ENCODE measurements around the gene ADTRP. TPM values are rescaled to one million over a fixed set of nuclear protein-coding genes. Genes with fewer than 3 reads are reported as not detected.
A peak's percentile ranks its signal among the peaks of the same experiment; 100 is the strongest.

The ADTRP gene
- total RNA-seq, 1 experiment from 2014 or later: 0.58 TPM

- no peaks in the 10 kb centered on the region for H3K9me3 ChIP-seq (replicated peaks)
- peaks cover 50% of the 10 kb centered on the region for H3K4me1 ChIP-seq (replicated peaks)
- no peaks in the 10 kb centered on the region for H3K36me3 ChIP-seq
- H3K4me3 ChIP-seq: no peak overlapping the region
- H3K27ac ChIP-seq: peak overlapping the region; percentile 93
- DNase-seq (ENCODE audit: low read depth in 1 of 2, low spot score in 2 of 2): no peak
- H3K27me3 ChIP-seq (replicated peaks): no peaks in the 10 kb centered on the region
Observed at GRCh38 chr6:11766043-11766442, 12.6 kb downstream of the ADTRP start.

GRCh38 chr6:11764250-11764604, 14.4 kb downstream of the ADTRP start:
- peaks cover 33% of the 10 kb centered on the region for H3K4me1 ChIP-seq (replicated peaks)
- H3K27me3 ChIP-seq (replicated peaks): no peaks in the 10 kb centered on the region
- H3K36me3 ChIP-seq: no peaks in the 10 kb centered on the region
- H3K27ac ChIP-seq: no peak overlapping the region
- no peak overlapping the region for H3K4me3 ChIP-seq
- DNase-seq (ENCODE audit: low read depth in 1 of 2, low spot score in 2 of 2): no peak
- no peaks in the 10 kb centered on the region for H3K9me3 ChIP-seq (replicated peaks)

- H3K27ac ChIP-seq: no peak overlapping the region
- H3K4me3 ChIP-seq: no peak overlapping the region
- peaks cover 28% of the 10 kb centered on the region for H3K4me1 ChIP-seq (replicated peaks)
- H3K27me3 ChIP-seq (replicated peaks): no peaks in the 10 kb centered on the region
- no peaks in the 10 kb centered on the region for H3K36me3 ChIP-seq
- no peaks in the 10 kb centered on the region for H3K9me3 ChIP-seq (replicated peaks)
- no peak for DNase-seq (ENCODE audit: low read depth in 1 of 2, low spot score in 2 of 2)
Observed at GRCh38 chr6:11763460-11764249, 14.9 kb downstream of the ADTRP start.

GRCh38 chr6:11762794-11763459, 15.7 kb downstream of the ADTRP start:
- no peak overlapping the region for H3K4me3 ChIP-seq
- H3K36me3 ChIP-seq: no peaks in the 10 kb centered on the region
- H3K27me3 ChIP-seq (replicated peaks): no peaks in the 10 kb centered on the region
- H3K27ac ChIP-seq: no peak overlapping the region
- no peak for DNase-seq (ENCODE audit: low read depth in 1 of 2, low spot score in 2 of 2)
- H3K9me3 ChIP-seq (replicated peaks): no peaks in the 10 kb centered on the region; the same call in 1 of the 2 replicates
- H3K4me1 ChIP-seq (replicated peaks): peaks cover 25% of the 10 kb centered on the region

- Histone ChIP-seq H3K27me3 (replicated peaks) (no peaks in the 10 kb centered on the region), H3K9me3 (replicated peaks) (no peaks in the 10 kb centered on the region; the same call in 1 of the 2 replicates), H3K4me3 (no peak overlapping the region), H3K4me1 (replicated peaks) (peaks cover 16% of the 10 kb centered on the region), H3K36me3 (no peaks in the 10 kb centered on the region), H3K27ac (no peak overlapping the region)
- DNase-seq (ENCODE audit: low read depth in 1 of 2, low spot score in 2 of 2): no peak
Observed at GRCh38 chr6:11761744-11762620, 16.6 kb downstream of the ADTRP start.

GRCh38 chr6:11760015-11760473, 18.6 kb downstream of the ADTRP start:
- Histone ChIP-seq H3K4me1 (replicated peaks) (no peaks in the 10 kb centered on the region), H3K4me3 (no peak overlapping the region), H3K36me3 (no peaks in the 10 kb centered on the region), H3K9me3 (replicated peaks) (no peaks in the 10 kb centered on the region; the same call in 1 of the 2 replicates), H3K27me3 (replicated peaks) (no peaks in the 10 kb centered on the region), H3K27ac (no peak overlapping the region)
- no peak for DNase-seq (ENCODE audit: low read depth in 1 of 2, low spot score in 2 of 2)

- no peak overlapping the region for H3K4me3 ChIP-seq
Observed at GRCh38 chr6:11758878-11759277, 19.7 kb downstream of the ADTRP start.

GRCh38 chr6:11756726-11757125, 21.9 kb downstream of the ADTRP start:
- H3K27ac ChIP-seq: no peak overlapping the region
- DNase-seq (ENCODE audit: low read depth in 1 of 2, low spot score in 2 of 2): no peak
- H3K36me3 ChIP-seq: no peaks in the 10 kb centered on the region
- H3K9me3 ChIP-seq (replicated peaks): no peaks in the 10 kb centered on the region; the same call in 1 of the 2 replicates
- no peaks in the 10 kb centered on the region for H3K27me3 ChIP-seq (replicated peaks)
- no peaks in the 10 kb centered on the region for H3K4me1 ChIP-seq (replicated peaks)
- no peak overlapping the region for H3K4me3 ChIP-seq

More at GRCh38 chr6:11758878-11759277, 19.7 kb downstream of the ADTRP start:
- no peaks in the 10 kb centered on the region for H3K36me3 ChIP-seq
- no peaks in the 10 kb centered on the region; the same call in 1 of the 2 replicates for H3K9me3 ChIP-seq (replicated peaks)
- H3K27me3 ChIP-seq (replicated peaks): no peaks in the 10 kb centered on the region
- no peak for DNase-seq (ENCODE audit: low read depth in 1 of 2, low spot score in 2 of 2)
- H3K27ac ChIP-seq: no peak overlapping the region
- no peaks in the 10 kb centered on the region for H3K4me1 ChIP-seq (replicated peaks)

GRCh38 chr6:11756292-11756691, 22.3 kb downstream of the ADTRP start:
- Histone ChIP-seq H3K36me3 (no peaks in the 10 kb centered on the region), H3K4me3 (no peak overlapping the region), H3K9me3 (replicated peaks) (no peaks in the 10 kb centered on the region; the same call in 1 of the 2 replicates), H3K4me1 (replicated peaks) (no peaks in the 10 kb centered on the region), H3K27ac (no peak overlapping the region), H3K27me3 (replicated peaks) (no peaks in the 10 kb centered on the region)
- DNase-seq (ENCODE audit: low read depth in 1 of 2, low spot score in 2 of 2): no peak

GRCh38 chr6:11755725-11756124, 22.9 kb downstream of the ADTRP start:
- DNase-seq (ENCODE audit: low read depth in 1 of 2, low spot score in 2 of 2): no peak
- Histone ChIP-seq H3K27ac (no peak overlapping the region), H3K4me3 (no peak overlapping the region), H3K9me3 (replicated peaks) (no peaks in the 10 kb centered on the region; the same call in 1 of the 2 replicates), H3K27me3 (replicated peaks) (no peaks in the 10 kb centered on the region), H3K4me1 (replicated peaks) (no peaks in the 10 kb centered on the region), H3K36me3 (no peaks in the 10 kb centered on the region)

- no peak overlapping the region for H3K4me3 ChIP-seq
- H3K27ac ChIP-seq: no peak overlapping the region
- H3K36me3 ChIP-seq: no peaks in the 10 kb centered on the region
- DNase-seq (ENCODE audit: low read depth in 1 of 2, low spot score in 2 of 2): no peak
- H3K4me1 ChIP-seq (replicated peaks): no peaks in the 10 kb centered on the region
- H3K27me3 ChIP-seq (replicated peaks): no peaks in the 10 kb centered on the region
- H3K9me3 ChIP-seq (replicated peaks): no peaks in the 10 kb centered on the region; the same call in 1 of the 2 replicates
Observed at GRCh38 chr6:11754625-11755271, 23.9 kb downstream of the ADTRP start.

- no peak overlapping the region for H3K27ac ChIP-seq
Observed at GRCh38 chr6:11753798-11754197, 24.8 kb downstream of the ADTRP start.

GRCh38 chr6:11752360-11752759, 26.2 kb downstream of the ADTRP start:
- H3K4me1 ChIP-seq (replicated peaks): peaks cover 3% of the 10 kb centered on the region
- H3K36me3 ChIP-seq: no peaks in the 10 kb centered on the region
- H3K4me3 ChIP-seq: no peak overlapping the region
- DNase-seq (ENCODE audit: low read depth in 1 of 2, low spot score in 2 of 2): no peak
- no peaks in the 10 kb centered on the region for H3K27me3 ChIP-seq (replicated peaks)
- no peak overlapping the region for H3K27ac ChIP-seq
- H3K9me3 ChIP-seq (replicated peaks): no peaks in the 10 kb centered on the region; the same call in 1 of the 2 replicates

More at GRCh38 chr6:11753798-11754197, 24.8 kb downstream of the ADTRP start:
- H3K4me3 ChIP-seq: no peak overlapping the region
- H3K27me3 ChIP-seq (replicated peaks): no peaks in the 10 kb centered on the region
- H3K4me1 ChIP-seq (replicated peaks): no peaks in the 10 kb centered on the region
- H3K36me3 ChIP-seq: no peaks in the 10 kb centered on the region
- no peaks in the 10 kb centered on the region; the same call in 1 of the 2 replicates for H3K9me3 ChIP-seq (replicated peaks)
- no peak for DNase-seq (ENCODE audit: low read depth in 1 of 2, low spot score in 2 of 2)

Data from SJSA1 (cell line).